HEK293T (cell line): ENCODE results near the gene ACTR1B.

ENCODE experiments used
- ARNT ChIP-seq: fragments of 450-650 bp; IDR thresholded peaks from 2 replicates; pipeline ENCODE4 v1.6.1; 2017; ENCODE audit warnings: mild to moderate bottlenecking
- BHLHE40 ChIP-seq: fragments of 450-650 bp; IDR thresholded peaks from 2 replicates; pipeline ENCODE4 v1.6.1; 2016; ENCODE audit warnings: mild to moderate bottlenecking, moderate library complexity, borderline replicate concordance
- CTBP1 ChIP-seq: fragments of 450-650 bp; IDR thresholded peaks from 2 replicates; pipeline ENCODE4 v1.6.1; 2016; ENCODE audit warnings: borderline replicate concordance
- ELF4 ChIP-seq: fragments of 450-650 bp; IDR thresholded peaks from 2 replicates; pipeline ENCODE4 v1.6.1; 2017; ENCODE audit warnings: antibody characterized with exemption
- FOXA1 ChIP-seq: fragments of 450-650 bp; IDR thresholded peaks from 2 replicates; pipeline ENCODE4 v1.6.1; 2016; ENCODE audit warnings: mild to moderate bottlenecking
- FOXK2 ChIP-seq: fragments of 450-650 bp; IDR thresholded peaks from 2 replicates; pipeline ENCODE4 v1.6.1; 2016; ENCODE audit warnings: mild to moderate bottlenecking
- FOXM1 ChIP-seq: fragments of 450-650 bp; IDR thresholded peaks from 2 replicates; pipeline ENCODE4 v1.6.1; 2017; ENCODE audit warnings: mild to moderate bottlenecking, borderline replicate concordance
- HDGF ChIP-seq: fragments of 450-650 bp; IDR thresholded peaks from 2 replicates; pipeline ENCODE4 v1.6.1; 2017; ENCODE audit warnings: antibody characterized with exemption, borderline replicate concordance
- L3MBTL2 ChIP-seq: fragments of 450-650 bp; conservative IDR thresholded peaks from 2 replicates; pipeline ENCODE4 v1.6.1; 2016; ENCODE audit warnings: mild to moderate bottlenecking
- LEF1 ChIP-seq: fragments of 450-650 bp; IDR thresholded peaks from 2 replicates; pipeline ENCODE4 v1.6.1; 2017; ENCODE audit warnings: mild to moderate bottlenecking, borderline replicate concordance
- PKNOX1 ChIP-seq: fragments of 450-650 bp; IDR thresholded peaks from 2 replicates; pipeline ENCODE4 v1.6.1; 2016
- SP1 ChIP-seq: fragments of 450-650 bp; IDR thresholded peaks from 2 replicates; pipeline ENCODE4 v1.6.1; 2017
- SUZ12 ChIP-seq: fragments of 450-650 bp; IDR thresholded peaks from 2 replicates; pipeline ENCODE4 v1.6.1; 2016; ENCODE audit warnings: mild to moderate bottlenecking
- TARDBP ChIP-seq: fragments of 450-650 bp; IDR thresholded peaks from 2 replicates; pipeline ENCODE4 v1.6.1; 2016

- TF ChIP-seq CTBP1 (no peak), BHLHE40 (no peak), L3MBTL2 (no peak; the same call in 1 of the 2 replicates), ELF4 (no peak), SUZ12 (no peak), FOXA1 (no peak), SP1 (no peak), ARNT (no peak), TARDBP (no peak), FOXK2 (no peak), FOXM1 (no peak), PKNOX1 (no peak), HDGF (no peak), LEF1 (no peak)
These were observed 759 bp upstream of the ACTR1B start for GRCh38 chr2:97664636-97664970.
